NCI-H1930 (cell line): ENCODE data around the gene LRP10.
A peak's percentile ranks its signal among the peaks of the same experiment; 100 is the strongest.
"Not testable (repeated sequence)": the region's sequence is repeated elsewhere in the genome, so short reads cannot be mapped to it uniquely, and the experiment has no call there.

Experiments
- DNase-seq, 2 experiments: peaks; one replicate each; lab custom pipeline; 2025; lab: John Stamatoyannopoulos, UW

LRP10 gene

GRCh38 chr14:22843123-22843925, 28.2 kb upstream of the LRP10 start:
- no peak for DNase-seq

GRCh38 chr14:22844221-22845102, 27.1 kb upstream of the LRP10 start:
- no peak for DNase-seq

- no peak for DNase-seq
Observed at GRCh38 chr14:22845103-22845394, 26.5 kb upstream of the LRP10 start.

GRCh38 chr14:22845821-22846625, 25.5 kb upstream of the LRP10 start:
- DNase-seq = no peak

- no peak for DNase-seq
Observed at GRCh38 chr14:22846811-22847307, 24.7 kb upstream of the LRP10 start.

- DNase-seq = no peak
Observed at GRCh38 chr14:22847661-22848341, 23.7 kb upstream of the LRP10 start.

- DNase-seq = no peak
Observed at GRCh38 chr14:22848351-22849164, 23.0 kb upstream of the LRP10 start.

GRCh38 chr14:22849212-22849819, 22.2 kb upstream of the LRP10 start:
- no peak for DNase-seq

- no peak for DNase-seq
Observed at GRCh38 chr14:22850944-22851764, 20.4 kb upstream of the LRP10 start.

GRCh38 chr14:22852178-22852577, 19.4 kb upstream of the LRP10 start:
- not testable (repeated sequence) for DNase-seq

GRCh38 chr14:22852599-22852939, 19.0 kb upstream of the LRP10 start:
- no peak for DNase-seq

- peak; percentile 40 to 73 for DNase-seq
Observed at GRCh38 chr14:22852940-22853767, 18.4 kb upstream of the LRP10 start.

- not testable (repeated sequence) for DNase-seq
Observed at GRCh38 chr14:22854296-22854695, 17.2 kb upstream of the LRP10 start.

- DNase-seq = no peak
Observed at GRCh38 chr14:22854963-22855724, 16.4 kb upstream of the LRP10 start.

- no peak for DNase-seq
Observed at GRCh38 chr14:22856428-22856827, 15.1 kb upstream of the LRP10 start.

GRCh38 chr14:22860377-22860776, 11.2 kb upstream of the LRP10 start:
- DNase-seq = not testable (repeated sequence)

- DNase-seq = no peak
Observed at GRCh38 chr14:22861651-22862050, 9.9 kb upstream of the LRP10 start.

GRCh38 chr14:22864979-22865378, 6.6 kb upstream of the LRP10 start:
- DNase-seq = no peak
